ENCODE data around the gene WNT3.
A peak's percentile ranks its signal among the peaks of the same experiment; 100 is the strongest.

WNT3 gene

DNA sequence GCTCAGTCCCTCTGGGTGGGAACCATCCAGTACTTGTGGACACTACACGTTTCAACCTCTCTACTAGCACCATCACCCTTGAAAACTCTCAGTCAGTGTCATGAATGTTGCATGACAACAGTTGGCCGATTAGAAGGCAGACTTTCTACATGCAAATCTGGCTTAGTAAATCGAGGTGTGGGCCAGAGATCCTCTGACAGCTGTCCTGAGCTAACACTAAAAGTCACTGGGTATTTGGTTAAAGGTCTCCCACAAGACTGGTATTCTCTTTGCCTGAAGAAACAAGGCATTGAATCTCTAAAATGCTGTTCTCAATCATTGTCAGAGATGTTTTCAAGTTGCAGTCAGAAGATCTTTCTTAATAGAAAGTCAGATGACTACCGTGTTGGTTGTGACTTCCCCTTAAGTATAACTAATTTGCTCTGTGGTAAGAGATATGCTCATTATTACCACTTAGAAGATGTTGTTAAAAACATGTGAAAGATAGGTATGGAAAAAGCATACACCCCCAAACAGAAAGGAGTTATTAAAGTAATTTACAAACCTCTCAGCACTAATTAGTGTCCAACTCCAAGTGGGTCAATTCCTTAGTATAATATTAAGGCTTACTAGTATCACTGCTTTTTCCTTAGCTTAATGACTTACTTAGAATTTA, 62.3 kb downstream of the WNT3 start:
- Histone ChIP-seq H3K27ac (no peak overlapping the region), H4K20me1 (no peaks in the 10 kb centered on the region), H3K4me1 (no peaks in the 10 kb centered on the region), H3K36me3 (peaks cover 76% of the 10 kb centered on the region), H3K4me2 (no peak overlapping the region), H3K27me3 (no peaks in the 10 kb centered on the region), H3K4me3 (no peak overlapping the region), H3K9ac (no peak overlapping the region), H3K9me3 (no peaks in the 10 kb centered on the region)
- TF ChIP-seq Cebpa-rat (IDR thresholded peaks at IDR 0.05) = no peak

DNA sequence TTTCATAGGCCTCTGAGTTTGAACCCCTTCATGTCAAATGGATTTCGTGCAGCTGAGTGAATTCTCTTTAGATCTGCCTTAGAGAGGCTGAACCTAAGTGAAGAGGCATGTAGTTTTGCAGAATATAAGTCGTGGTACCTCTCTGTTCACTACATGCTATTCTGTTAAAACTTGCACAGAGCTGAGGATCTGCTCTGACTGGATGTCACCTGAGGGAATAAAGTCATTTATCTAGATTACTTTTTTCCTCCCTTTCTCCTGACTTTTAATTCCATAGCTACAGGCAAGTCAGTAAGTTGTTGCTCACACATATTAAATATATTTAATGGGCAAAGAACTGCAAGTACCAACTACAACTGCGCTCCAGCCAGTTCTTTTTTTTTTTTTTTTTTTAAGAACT, 64.7 kb downstream of the WNT3 start:
- no peaks in the 10 kb centered on the region for H4K20me1 ChIP-seq
- no peaks in the 10 kb centered on the region for H3K27me3 ChIP-seq
- no peak overlapping the region for H3K4me3 ChIP-seq
- no peak overlapping the region for H3K4me2 ChIP-seq
- no peak overlapping the region for H3K27ac ChIP-seq
- no peak for TF ChIP-seq Cebpa-rat (IDR thresholded peaks at IDR 0.05)
- H3K9me3 ChIP-seq = no peaks in the 10 kb centered on the region
- H3K4me1 ChIP-seq = no peaks in the 10 kb centered on the region
- H3K36me3 ChIP-seq = peaks cover 73% of the 10 kb centered on the region
- no peak overlapping the region for H3K9ac ChIP-seq

DNA sequence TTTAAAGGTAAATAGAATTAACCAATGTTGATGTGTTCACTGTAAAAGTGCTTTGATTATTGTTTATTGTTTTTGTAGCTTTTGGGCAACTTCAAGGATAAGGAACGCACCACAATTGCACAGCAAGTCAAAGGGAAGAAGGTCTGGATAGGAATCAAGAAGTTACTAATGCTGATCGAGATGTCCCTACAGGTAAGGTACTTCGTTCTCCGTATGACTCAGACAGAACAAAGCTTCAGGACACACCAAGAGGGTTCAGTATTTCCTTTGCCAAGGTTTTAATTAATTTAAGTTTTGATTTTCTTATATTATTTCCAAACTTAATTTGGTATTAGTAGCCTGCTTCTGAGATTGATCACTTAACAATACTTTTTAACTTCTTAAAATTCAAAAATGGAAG, 67.1 kb downstream of the WNT3 start:
- peaks cover 67% of the 10 kb centered on the region for H3K36me3 ChIP-seq
- H3K9ac ChIP-seq = no peak overlapping the region
- no peaks in the 10 kb centered on the region for H4K20me1 ChIP-seq
- no peak overlapping the region for H3K4me3 ChIP-seq
- no peaks in the 10 kb centered on the region for H3K9me3 ChIP-seq
- no peak overlapping the region for H3K27ac ChIP-seq
- H3K4me2 ChIP-seq = no peak overlapping the region
- no peaks in the 10 kb centered on the region for H3K27me3 ChIP-seq
- no peaks in the 10 kb centered on the region for H3K4me1 ChIP-seq
- no peak for TF ChIP-seq Cebpa-rat (IDR thresholded peaks at IDR 0.05)

DNA sequence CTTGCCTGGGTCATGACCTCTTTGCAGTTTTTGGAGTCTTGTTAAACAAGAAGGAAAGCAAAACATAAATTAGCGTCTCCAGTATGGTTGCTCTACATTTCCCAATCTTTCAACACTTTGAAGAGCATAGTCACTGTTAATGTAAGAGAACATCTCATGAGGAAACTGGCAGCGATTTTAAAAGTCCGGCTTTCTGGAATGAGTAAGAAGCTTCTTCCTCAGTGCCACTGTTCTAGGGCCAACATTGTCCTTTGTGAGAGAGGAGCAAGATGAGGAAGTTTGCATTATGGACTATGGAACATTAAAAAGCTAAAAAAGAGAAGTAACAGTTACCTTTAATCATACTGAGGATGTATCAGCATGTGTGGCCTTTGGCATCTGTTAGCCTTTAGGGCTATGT, 73.1 kb downstream of the WNT3 start:
- Histone ChIP-seq H3K4me1 (no peaks in the 10 kb centered on the region), H3K27me3 (no peaks in the 10 kb centered on the region), H3K36me3 (peaks cover 32% of the 10 kb centered on the region; the same call in 1 of the 2 replicates), H3K4me2 (no peak overlapping the region), H3K27ac (no peak overlapping the region), H4K20me1 (no peaks in the 10 kb centered on the region), H3K9me3 (no peaks in the 10 kb centered on the region), H3K9ac (no peak overlapping the region), H3K4me3 (no peak overlapping the region)
- no peak for TF ChIP-seq Cebpa-rat (IDR thresholded peaks at IDR 0.05)

DNA sequence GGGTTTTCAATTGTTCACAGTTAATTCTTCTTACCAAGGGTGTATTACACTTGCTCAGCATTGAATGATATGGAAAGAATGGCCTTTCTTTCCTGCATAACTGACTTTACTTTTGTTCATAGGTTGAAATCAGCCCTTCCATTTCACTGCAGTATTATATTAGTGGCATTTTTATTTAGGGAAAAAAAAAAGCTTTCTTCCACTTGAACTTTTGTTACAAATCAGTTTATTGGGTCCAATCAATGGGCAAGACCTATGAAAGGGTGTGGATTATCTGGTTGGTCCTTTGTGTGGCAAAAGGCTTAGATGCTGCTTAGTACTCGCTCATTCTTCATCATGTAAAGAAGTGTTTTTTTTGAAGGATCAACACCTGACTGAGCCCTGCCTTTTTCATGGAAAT, 74.1 kb downstream of the WNT3 start:
- H3K9ac ChIP-seq = no peak overlapping the region
- TF ChIP-seq Cebpa-rat (IDR thresholded peaks at IDR 0.05) = no peak
- H3K27me3 ChIP-seq = no peaks in the 10 kb centered on the region

DNA sequence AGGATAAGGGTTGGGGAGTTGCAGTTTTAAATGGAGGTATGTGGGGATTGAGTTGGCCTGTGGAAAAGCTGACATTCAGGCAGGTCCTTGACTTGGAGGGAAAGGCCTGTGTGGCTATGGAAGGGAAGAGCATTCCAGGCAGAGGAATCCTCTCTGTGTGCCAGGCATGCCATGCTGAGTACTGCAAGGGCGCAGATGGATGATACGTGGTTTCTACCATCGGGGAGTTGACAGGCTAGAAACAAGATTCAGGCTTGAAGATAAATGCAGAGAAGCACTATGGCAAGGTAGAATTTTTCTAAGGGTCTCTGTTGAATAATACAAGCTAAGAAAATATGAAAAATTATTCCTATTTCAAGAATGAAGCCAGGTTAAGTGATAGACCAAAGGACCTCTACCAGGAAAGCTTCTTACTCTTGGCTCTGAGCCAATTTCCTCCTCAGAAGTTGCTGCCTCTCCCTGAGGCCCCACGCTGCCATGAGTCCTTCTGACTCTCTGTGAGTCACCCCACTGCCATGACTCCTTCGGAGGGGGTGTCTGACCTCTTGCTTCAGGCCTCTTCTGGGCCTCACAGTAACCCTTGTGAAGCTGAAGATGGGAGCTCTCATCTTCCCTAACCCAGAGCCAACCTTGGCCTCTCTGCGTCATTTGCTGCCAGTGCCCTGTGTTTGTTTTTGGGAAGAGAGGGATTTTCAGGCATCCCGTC, 75.8 kb downstream of the WNT3 start:
- H3K9me3 ChIP-seq = no peaks in the 10 kb centered on the region
- no peak overlapping the region for H3K9ac ChIP-seq
- H3K27me3 ChIP-seq = no peaks in the 10 kb centered on the region
- H3K36me3 ChIP-seq = peaks cover 34% of the 10 kb centered on the region
- H3K27ac ChIP-seq = no peak overlapping the region
- H3K4me1 ChIP-seq = no peaks in the 10 kb centered on the region; the same call in 1 of the 2 replicates
- no peak overlapping the region for H3K4me3 ChIP-seq
- no peak for TF ChIP-seq Cebpa-rat (IDR thresholded peaks at IDR 0.05)
- H3K4me2 ChIP-seq = no peak overlapping the region
- no peaks in the 10 kb centered on the region for H4K20me1 ChIP-seq

More for the DNA sequence above, 74.1 kb downstream of the WNT3 start:
- H3K36me3 ChIP-seq = peaks cover 23% of the 10 kb centered on the region
- H4K20me1 ChIP-seq = no peaks in the 10 kb centered on the region
- no peak overlapping the region for H3K4me2 ChIP-seq
- H3K9me3 ChIP-seq = no peaks in the 10 kb centered on the region
- no peak overlapping the region for H3K4me3 ChIP-seq
- H3K27ac ChIP-seq = no peak overlapping the region
- H3K4me1 ChIP-seq = no peaks in the 10 kb centered on the region

DNA sequence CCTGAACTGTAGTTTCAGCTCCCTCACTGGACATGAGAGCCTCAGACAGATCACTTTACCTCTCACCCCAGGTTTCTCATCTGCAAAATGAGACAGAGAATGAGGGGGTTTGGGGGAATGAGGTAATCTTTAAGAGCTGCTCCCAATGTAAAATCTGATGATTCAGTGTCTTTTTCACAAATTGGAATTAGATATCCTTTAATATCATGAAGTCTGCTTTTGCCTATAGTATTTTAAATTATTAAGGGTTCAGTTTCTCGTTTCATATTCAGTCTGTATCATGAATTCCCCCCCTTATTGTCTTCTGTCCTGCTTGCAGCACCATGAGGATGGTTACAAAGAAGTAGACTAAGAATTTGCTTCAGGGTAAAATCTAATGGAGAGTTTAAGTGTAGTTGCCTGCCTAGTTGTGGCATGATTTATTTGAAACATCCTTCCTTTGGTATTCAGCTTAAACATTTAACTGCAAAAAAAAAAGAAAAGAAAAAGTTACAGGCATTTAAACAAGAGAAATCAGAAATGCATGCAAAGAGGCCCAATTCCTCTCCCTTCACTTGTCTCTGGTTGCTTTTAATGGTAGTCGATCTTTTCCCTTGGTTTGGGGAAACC, 77.3 kb downstream of the WNT3 start:
- no peak overlapping the region for H3K4me3 ChIP-seq
- H3K9ac ChIP-seq = no peak overlapping the region
- no peak for TF ChIP-seq Cebpa-rat (IDR thresholded peaks at IDR 0.05)
- H3K9me3 ChIP-seq = no peaks in the 10 kb centered on the region
- no peaks in the 10 kb centered on the region for H3K27me3 ChIP-seq
- peaks cover 15% of the 10 kb centered on the region for H3K4me1 ChIP-seq
- peaks cover 29% of the 10 kb centered on the region for H3K36me3 ChIP-seq
- H4K20me1 ChIP-seq = no peaks in the 10 kb centered on the region
- no peak overlapping the region for H3K27ac ChIP-seq
- H3K4me2 ChIP-seq = no peak overlapping the region

DNA sequence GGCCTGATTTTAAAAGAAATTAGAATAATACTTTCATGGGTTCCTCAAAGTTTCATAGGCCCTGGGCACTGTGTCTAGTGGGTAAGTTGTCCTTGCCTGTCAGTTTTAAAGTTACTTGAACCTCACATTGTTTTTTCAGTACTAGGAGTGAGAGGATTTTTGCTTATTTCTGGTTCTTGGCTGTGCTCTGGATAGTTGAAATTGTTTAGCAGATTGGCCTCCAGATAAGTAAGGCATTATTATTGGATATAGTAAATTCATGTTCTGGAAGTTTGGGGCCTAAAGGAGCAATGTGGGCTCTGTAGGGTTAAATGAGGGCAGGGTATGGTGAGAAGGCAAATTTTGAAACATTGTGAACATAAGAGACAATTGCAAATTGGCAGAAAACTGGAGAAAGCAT, 78.5 kb downstream of the WNT3 start:
- Histone ChIP-seq H3K9ac (no peak overlapping the region), H3K27ac (no peak overlapping the region), H3K27me3 (no peaks in the 10 kb centered on the region), H3K4me3 (no peak overlapping the region), H4K20me1 (no peaks in the 10 kb centered on the region), H3K4me1 (peaks cover 23% of the 10 kb centered on the region), H3K9me3 (no peaks in the 10 kb centered on the region), H3K36me3 (peaks cover 29% of the 10 kb centered on the region), H3K4me2 (no peak overlapping the region)
- TF ChIP-seq Cebpa-rat (IDR thresholded peaks at IDR 0.05) = no peak

DNA sequence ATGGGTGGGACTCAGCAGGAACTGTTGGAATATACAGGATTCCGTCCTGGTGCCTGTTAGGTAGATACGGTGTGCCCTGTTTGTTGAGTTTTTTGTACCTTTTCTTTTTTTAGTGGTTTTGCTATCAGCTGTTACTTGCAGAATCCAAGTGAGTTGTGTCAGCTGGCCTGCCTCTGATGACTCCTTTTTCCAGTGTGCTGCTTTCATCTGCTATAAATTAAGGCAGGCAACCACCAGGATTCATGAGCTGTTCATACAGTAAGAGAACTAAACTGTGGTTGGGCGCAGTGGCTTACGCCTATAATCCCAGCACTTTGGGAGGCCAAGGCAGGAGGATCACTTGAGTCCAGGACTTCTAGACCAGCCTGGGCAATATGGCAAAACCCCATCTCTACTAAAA, 79.9 kb downstream of the WNT3 start:
- Histone ChIP-seq H3K9ac (no peak overlapping the region), H3K9me3 (no peaks in the 10 kb centered on the region), H4K20me1 (no peaks in the 10 kb centered on the region), H3K4me3 (no peak overlapping the region), H3K4me1 (peaks cover 23% of the 10 kb centered on the region), H3K36me3 (peaks cover 26% of the 10 kb centered on the region), H3K27ac (no peak overlapping the region), H3K4me2 (no peak overlapping the region), H3K27me3 (no peaks in the 10 kb centered on the region)
- TF ChIP-seq Cebpa-rat (IDR thresholded peaks at IDR 0.05) = no peak

DNA sequence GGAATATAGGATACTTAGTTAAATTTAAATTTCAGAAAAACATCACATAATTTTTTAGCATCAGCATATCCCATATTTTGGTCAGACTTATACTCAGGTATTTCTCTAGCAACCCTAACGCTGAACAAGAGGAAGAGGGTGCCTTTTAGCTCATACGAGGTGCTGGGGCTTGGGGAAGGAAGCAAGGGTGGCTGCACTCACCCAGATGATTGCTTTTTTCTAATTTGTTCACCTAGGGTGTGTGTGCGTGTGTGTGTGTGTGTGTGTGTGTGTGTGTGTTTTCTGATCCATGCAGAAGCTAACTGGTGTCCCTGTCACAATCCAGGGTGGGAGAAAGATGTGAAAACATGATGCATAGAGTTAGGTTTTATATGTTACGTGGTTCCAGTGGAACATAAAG, 81.2 kb downstream of the WNT3 start:
- Histone ChIP-seq H3K4me3 (no peak overlapping the region), H4K20me1 (no peaks in the 10 kb centered on the region), H3K9me3 (no peaks in the 10 kb centered on the region), H3K4me1 (peaks cover 23% of the 10 kb centered on the region), H3K4me2 (peak overlapping the region; percentile 72), H3K27me3 (no peaks in the 10 kb centered on the region), H3K36me3 (peaks cover 25% of the 10 kb centered on the region), H3K9ac (no peak overlapping the region), H3K27ac (no peak overlapping the region)
- no peak for TF ChIP-seq Cebpa-rat (IDR thresholded peaks at IDR 0.05)
